Measurements from ENCODE around the gene DEK.
"Not testable (repeated sequence)": the region's sequence is repeated elsewhere in the genome, so short reads cannot be mapped to it uniquely, and the experiment has no call there.

The DEK gene, protein sequence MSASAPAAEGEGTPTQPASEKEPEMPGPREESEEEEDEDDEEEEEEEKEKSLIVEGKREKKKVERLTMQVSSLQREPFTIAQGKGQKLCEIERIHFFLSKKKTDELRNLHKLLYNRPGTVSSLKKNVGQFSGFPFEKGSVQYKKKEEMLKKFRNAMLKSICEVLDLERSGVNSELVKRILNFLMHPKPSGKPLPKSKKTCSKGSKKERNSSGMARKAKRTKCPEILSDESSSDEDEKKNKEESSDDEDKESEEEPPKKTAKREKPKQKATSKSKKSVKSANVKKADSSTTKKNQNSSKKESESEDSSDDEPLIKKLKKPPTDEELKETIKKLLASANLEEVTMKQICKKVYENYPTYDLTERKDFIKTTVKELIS

DNA sequence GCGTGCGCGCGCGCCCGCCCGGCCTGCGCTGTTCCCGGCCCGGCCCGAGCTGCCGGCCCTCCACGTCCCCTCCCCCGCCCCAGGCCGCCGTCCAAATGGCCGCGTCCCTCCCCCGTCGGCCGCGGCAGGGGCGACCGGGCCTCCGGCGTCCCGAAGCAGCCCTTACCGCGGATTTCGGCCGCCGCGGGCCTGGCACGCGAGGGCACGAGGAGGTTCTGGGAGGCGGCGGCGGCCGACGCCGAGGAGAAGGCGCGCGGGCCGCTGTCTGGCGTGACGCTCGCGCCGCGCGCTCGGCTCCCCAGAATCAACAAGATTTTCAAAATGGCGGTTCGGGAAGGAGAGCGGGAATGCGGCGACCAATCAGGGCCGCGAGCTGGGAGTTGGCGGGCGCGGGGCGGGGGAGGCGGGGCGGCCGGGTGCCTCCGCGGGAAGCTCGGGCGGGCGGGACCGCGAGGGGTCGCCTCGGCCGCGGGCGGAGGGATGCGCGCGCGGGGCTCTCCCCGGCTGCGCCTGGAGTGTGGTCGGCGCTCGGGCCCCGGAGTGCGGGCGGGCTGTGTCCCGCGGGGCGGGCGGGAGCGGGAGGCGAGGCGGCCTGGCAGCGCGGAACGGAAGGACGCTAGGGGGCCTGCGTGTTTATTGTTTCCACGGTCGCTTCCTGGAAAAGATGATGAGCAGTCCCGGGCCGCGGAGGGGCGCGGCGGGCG is at the start of gene DEK:
Gene DEK, minus strand, starts transcription at position 312 of the 704 bp plus-strand sequence. CDS start 543 bp downstream, outside the sequence.
- DNase-seq (ENCODE audit: low read depth) = peak; percentile 82

DNA sequence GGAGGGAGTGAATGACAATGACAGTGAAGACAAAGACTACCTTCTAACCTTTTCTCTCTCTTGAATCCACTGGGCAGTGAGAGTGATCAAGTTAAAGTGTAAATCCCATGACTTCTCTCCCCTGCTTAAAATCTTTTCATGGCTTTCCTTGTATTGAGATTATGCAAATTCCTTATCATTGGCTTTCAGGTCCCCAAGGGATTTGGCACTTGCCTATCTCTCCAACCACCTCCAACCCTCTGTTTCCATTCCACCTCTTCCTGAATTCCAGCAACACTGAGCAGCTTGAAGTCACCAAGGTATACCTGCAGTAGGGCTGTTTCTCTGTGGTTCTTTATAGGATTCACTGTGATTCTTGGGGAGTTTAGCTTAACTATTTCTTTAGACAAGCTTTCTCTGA is 48.0 kb upstream of the DEK start:
- DNase-seq (ENCODE audit: low read depth) = no peak

DNA sequence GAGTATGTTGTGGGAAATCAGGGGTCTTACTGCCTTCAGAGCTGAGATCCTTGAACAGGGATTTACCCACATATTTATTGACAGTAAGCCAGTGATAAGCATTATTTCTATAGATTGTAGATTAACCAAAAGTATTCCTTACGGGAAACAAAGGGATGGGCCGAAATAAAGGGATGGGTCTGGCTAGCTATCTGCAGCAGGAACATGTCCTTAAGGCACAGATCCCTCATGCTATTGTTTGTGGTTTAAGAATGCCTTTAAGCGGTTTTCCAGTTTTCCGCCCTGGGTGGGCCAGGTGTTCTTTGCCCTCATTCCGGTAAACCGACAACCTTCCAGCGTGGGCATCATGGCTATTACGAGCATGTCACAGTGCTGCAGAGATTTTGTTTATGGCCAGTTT is 45.7 kb upstream of the DEK start:
- not testable (repeated sequence) for DNase-seq (ENCODE audit: low read depth)

DNA sequence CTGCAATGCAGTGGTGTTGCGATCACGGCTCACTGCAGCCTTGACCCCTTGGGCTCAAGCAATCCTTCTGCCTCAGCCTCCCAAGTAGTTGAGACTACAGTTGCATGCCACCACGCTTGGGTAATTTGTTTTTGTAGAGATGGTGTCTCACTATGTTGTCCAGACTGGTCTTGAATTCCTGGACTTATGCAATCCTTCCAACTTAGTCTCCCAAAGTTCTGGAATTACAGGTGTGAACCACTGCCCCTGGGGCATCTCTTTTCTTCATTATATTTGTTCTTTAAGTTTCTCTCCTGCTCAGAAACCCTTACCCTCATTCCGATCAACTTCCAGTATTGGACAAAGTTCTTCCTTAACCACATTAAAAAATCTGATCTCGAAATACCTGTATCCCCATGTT is 44.7 kb upstream of the DEK start:
- DNase-seq (ENCODE audit: low read depth) = no peak

DNA sequence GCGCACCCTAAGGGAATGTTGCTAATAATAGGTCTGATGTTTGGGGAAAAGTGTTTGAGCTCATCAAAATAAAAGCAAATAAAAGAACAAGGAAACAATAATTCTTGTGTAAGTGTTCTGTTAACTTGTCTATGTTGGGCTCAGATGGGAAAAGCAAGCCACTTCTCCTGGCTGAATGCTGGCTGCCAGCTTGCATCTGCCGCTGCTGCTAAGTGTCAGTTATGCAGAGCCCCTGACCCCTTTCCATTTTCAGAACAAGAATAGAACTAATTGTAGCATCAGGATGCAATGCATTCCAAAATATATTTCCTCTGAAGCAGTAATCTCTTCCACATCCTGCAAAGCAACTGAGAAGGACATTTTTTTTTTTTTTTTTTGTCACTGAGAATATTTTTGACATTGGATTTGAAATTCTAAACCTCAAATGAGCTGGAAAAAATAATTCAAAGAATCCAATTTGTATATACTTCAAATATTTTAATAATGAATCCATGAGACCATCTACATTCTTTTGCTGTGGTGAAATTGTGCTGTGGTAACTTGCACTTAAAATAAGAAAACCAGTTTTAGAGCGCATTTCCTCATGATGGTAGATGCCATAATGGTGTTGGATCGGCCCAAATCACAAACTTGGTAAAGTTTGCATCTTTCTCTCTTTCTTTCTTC is 43.9 kb upstream of the DEK start:
- DNase-seq (ENCODE audit: low read depth) = no peak

DNA sequence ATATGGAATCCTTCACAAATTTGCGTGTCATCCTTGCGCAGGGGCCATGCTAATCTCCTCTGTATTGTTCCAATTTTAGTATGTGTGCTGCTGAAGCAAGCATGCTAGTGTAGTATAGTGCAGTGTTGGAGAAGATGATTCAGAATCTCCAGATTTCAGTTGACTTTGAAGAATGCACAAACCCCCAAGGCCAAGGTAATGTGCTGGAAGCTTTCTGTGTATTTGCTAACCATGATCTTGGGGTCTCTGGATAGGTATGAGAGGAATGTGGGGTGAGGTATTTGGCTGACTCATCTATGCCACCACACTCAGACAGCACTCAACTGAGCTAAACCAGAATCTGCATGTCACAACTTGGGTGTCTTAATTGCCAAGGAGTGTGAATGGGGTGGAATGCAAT is 42.6 kb upstream of the DEK start:
- no peak for DNase-seq (ENCODE audit: low read depth)

DNA sequence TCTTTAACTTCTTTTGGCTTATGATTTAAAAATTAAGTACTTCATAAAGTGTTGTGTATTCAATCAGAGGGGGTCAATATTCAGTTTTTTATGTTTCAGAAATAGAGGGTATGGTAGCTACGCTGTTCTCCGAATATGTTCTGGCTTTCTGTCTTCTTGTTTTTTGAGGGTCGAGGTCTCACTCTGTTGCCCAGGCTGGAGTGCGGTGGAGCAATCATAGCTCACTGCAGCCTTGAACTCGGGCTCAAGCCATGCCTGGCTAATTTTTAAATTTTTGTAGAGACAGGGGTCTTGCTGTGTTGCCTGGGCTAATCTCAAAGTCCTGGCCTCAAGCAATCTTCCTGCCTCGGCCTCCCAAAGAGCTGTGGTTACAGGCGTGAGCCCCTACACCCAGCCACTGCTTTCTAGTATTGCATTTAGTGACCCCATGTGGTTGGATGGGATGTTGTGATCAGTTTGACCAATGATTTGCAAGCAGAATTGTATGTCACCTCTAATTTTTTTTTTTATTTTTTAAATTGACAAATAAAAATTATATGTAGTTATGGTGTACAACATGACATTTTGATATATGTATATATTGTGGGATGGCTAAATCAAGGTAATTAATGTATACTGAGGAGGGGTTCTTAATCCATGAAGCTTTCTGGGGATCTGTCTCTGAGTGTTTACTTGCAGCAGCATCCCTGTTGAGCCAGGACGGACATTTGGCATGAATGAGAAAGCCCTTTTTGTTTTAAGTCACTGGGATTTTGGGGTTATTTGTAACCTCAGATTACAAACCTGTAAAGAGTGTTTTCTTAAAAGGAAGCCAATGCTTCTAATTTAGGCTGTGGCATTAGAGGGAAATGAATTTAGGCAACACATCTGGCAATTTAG is 38.5 kb upstream of the DEK start:
- DNase-seq (ENCODE audit: low read depth) = no peak

DNA sequence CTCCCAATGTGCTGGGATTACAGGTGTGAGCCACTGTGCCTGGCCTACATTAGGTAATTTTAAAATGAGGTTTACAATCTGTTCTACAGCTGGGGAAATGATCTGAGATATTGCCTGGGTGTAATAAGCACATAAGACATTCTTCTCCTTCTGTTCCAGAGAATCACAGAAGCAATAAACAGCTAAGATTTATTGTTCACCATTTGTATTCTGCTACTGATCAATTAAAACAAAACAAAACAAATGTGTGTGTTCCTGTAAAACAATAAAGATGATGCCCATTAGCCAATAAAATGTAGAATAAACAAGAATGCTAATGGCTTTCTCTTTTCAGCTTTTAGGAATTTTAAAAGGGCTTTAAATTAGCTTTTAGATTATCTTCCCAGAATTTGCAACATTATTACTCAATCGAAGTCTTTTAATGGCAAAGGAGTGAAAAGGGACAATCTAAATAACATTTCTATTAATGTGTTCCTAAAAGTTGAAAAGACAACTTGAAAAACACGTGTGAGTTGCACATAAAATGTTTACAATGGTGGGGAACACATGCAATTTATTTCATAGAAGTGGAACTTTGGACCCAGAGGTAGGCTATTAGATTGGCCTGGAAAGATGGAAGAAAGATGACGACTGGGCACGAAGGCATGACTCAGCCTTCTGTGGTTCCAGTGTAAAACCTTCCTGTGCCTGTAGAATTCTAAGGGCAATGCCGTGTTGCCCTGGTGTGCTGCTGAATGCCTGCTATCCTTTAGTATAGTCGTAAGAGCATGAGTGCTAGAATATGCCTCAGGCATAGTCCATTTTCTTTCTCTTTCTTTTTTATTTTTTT is 29.0 kb upstream of the DEK start:
- no peak for DNase-seq (ENCODE audit: low read depth)

DNA sequence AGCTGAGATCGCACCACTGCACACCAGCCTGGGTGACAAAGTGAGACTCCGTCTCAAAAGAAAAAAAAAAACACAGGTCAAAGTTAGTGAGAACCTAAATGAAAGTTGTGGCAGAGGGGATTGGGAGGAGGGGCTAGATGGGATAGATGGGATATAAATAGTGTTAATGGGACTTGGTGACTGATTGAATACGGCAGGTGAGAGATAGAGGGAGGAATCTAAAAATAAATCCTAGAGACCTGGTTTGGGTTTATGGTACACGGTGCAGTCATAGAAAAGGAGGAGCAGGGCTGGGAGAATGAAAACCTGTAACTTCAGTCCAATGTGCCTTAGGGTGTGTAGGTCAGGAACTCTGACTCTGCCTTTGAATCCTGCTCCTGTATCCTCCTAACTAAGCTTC is 25.0 kb upstream of the DEK start:
- no peak for DNase-seq (ENCODE audit: low read depth)

DNA sequence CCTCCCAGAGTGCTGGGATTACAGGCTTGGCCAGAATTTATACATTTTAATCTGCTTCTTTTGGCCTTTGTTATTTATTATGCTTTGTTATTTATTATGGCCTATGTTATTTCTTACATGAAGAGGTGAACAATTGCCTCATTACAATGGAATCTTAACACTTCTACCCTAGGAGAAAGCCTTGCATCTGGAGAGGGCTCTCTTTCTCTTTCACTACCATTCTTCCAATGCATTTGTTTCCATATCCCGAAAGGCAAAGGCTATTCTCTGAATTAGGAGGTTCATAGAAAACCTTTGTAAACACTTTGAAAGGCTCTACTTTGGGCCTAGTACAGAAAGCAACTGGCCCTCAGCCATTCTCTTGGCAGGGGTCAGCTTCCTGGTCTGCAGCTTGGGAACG is 19.9 kb upstream of the DEK start:
- DNase-seq (ENCODE audit: low read depth) = no peak

DNA sequence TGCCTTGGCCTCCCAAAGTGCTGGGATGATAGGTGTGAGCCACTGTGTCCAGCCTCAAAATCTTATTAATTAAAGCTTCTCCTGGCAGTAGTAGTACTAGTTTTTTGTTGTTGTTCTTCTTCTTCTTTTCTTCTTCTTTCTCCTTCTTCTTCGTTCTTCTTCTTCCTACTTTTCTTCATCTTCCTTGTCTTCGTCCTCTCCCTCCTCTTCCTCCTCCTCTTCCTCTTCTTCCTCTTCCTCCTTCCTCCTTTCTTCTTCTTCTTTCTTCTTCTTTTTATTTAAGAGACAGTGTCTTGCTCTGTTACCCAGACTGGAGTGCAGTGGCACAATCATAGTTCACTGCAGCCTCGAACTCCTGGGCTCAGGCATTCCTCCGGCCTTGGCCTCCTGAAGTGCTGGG is 17.2 kb upstream of the DEK start:
- no peak for DNase-seq (ENCODE audit: low read depth)

DNA sequence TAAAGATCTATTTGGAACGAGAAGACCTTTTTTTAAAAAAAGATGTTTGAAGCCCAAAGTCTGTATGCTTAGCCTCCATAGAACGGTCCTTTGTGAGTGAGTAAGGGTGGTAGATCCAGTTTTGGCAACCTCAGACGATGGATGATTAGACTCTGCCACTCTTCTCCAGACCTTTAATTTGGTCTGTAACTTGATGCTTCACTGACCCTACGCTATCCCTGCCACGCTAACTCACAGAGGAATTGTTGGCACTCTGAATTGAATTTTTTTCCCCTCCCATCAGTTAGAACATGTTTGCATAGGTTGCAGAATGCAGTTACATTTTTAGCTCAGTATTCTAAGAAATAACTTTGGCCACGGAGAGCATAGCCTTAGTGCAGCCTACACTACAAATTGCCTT is 15.8 kb upstream of the DEK start:
- DNase-seq (ENCODE audit: low read depth) = no peak

DNA sequence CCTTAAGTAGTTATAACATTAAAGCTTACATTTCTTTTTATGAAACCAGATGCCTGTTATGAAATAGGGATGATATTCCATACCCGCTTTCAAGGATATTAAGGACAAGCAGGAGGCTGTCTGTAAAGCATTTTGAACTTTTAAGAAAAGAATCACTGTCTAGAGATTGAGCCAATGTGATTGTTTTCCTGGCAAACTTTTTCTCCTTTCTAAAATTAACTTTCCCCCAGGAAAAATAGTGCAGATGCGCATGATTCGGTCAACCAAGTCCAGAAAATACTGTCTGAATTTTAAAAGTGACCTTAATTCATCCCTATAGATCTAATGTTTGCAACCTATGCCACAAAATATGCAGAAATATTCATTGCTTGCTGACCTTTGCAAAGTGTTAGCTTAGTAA is 15.1 kb upstream of the DEK start:
- no peak for DNase-seq (ENCODE audit: low read depth)

DNA sequence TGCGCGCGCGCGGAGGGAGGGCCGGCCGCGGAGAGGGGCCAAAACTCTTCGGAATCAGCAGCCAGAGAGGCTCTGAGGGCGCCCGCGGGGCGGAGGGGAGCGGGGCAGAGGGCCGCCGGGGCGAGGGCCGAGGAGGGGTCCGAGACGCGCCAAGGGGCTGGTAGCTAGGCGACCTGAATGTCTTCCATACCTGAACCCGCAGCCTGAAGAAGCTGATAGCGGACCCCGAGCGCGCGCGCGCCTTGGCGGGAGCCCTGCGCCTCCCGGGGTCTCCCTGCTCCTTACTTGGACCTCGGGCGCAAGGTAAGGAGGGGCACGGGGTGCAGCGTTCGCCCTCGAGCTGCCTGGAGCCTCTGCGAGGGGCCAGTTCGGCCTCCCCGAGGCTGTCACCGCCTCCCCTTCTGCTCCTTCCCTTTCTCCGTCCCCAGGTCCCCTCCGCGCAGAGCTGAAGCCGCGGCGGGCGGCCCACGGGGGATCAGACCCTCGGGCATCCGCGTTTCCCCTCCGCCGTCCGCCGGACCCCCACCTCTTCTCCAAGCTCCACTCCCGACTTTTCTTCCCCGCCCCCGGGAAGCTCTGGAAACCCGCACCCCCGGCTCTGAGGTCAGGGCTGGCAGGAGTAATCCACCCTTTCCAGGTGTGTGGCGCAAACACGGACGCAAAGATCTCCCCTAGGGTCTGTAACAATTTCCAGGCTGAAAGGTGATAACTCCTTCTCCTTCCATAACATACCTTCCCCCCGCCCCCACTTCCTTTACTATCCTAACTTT is 13.1 kb upstream of the DEK start:
- no peak for DNase-seq (ENCODE audit: low read depth)

DNA sequence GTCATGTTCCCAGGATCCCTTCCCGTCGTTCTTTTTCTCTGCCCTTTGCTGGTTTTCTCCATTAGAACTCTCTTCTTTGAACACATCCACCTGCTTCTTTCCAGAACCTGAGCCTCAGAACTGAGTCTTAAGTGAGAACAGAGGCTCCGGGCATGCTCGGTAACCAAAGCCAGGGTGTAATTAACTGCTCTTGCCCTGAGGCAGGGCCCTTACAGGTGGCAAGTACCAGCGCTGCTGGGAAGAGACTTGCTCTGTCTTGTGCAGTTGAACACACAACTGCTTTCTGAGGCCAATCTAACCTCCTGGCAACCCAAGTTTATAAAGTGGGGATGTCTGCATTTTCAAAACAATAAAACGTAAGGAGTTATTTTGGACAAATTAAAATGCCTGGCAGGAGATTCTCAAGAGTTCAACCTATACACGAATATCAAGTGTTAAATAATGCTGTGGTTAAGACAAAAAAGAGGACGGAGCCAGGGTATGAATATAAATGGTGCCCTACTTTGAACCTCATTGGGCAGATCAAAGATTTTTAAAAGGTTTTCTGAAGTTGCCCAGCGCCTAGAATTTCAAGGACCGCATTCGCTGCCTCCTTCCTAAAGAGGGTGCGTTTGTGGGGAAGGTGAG is 12.4 kb upstream of the DEK start:
- DNase-seq (ENCODE audit: low read depth) = no peak

DNA sequence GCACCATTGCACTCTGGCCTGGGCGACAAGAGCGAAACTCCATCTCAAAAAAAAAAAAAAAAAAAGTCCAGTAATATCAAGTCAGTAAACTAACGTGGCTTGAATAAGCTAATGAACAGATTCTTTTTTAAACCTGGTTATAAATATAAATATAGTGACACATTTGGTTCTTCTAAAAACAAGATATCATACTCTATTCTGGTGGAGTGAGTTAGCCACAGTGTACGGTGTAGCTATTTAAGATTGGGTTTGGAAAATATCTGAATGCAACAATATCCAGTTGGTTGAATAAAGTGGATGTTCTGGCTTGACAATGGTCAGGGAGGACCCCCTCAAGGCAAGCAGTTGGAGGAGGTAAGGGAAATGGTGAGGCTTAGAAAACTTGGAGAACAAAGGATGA is 5.9 kb upstream of the DEK start:
- DNase-seq (ENCODE audit: low read depth) = no peak

DNA sequence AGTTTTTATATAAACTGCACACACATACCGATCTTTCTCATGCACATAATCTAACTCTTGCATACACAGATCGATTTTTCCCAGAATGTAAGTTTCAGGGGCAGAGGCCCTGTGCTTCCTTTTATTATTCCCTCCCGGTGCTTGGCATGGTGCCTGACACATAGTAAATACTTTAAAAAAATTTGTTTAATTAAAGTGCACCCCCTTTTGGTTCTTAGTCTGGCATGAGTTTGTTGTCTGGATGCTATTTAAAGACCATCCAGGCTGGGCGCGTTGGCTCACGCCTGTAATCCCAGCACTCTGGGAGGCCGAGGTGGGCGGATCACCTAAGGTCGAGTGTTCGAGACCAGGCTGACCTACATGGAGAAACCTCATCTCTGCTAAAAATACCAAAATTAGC is 5.4 kb upstream of the DEK start:
- no peak for DNase-seq (ENCODE audit: low read depth)

DNA sequence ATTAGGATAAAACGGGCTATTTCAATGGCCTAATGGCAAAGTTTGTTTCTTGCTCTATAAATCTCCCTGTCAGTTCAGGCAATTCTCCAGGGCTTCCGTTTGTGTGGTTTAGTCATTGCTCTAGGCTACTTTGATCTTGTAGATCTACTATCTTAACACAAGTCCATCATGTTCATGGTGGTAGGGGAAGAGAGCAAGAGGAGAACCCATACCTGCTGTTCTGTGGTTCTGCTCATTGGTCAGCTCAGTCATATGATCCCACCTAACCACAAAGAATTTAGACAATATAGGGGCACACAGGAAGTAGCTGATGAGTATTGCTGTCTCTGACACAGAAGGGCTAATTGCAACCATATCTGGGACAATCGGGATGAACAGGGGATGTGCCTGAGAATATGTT is 4.9 kb upstream of the DEK start:
- DNase-seq (ENCODE audit: low read depth) = no peak

DNA sequence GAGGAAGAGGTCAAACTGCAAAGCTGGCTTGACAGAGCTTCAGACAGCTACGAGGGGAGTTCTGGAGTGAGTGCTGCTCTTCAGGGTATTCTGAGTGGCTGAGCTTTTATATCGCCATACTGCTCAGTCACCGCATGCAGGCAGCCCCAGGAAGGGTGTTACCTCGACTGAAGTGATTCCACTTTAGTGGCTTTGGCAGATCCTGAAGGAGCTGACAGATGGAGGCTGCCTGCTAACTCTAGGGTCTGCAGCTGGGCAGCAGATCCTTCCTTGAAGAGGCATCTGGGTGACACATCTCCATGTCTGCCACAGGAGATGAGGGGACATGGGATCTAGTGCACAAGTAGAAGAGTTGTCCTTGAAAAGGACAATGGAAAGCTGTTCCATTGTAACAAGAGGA is 3.7 kb upstream of the DEK start:
- DNase-seq (ENCODE audit: low read depth) = no peak

DNA sequence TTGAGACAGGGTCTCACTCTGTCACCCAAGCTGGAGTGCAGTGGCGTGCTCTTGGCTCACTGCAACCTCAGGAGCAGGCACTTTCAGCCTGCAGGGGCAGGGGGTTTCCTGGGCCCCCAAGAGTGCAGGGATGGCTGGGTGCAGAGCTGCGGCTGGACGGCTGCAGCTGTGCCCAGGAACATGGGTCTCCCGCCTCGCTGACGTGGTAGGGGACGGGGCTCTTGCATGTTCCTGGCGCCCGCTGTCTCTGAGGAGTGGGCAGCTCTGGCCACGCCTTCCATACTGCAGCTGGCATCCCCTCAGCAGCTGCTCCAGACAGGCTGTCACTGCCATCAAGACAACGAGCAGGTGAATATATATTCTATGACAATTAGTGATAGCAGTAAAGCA is 2.2 kb upstream of the DEK start:
- no peak for DNase-seq (ENCODE audit: low read depth)
